ENCODE results near the gene ASPN. TPM values are rescaled to one million over a fixed set of nuclear protein-coding genes. Genes with fewer than 3 reads are reported as not detected.

The ASPN gene
- total RNA-seq, 1 experiment from 2014 or later: 0.26 TPM

DNA sequence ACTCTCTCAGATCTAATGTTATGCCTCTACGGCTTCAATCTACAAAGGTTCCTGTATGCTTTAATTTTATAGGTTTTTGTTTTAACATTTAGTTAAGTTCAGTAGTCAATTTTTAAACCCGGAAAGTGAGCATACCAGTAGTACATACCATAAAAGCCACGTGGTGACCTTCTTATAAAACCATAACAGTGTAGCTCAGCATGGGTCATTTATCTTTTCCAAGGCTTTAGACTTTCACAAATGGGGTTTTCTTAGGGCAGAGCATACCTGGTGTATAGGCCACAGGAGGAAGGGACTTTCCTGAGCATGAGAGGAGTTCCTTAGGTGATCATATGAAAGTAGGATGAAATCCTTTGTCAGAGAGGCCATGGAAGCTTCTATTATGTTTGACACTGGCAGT, 30.3 kb upstream of the ASPN start:
- Histone ChIP-seq H3K36me3 (ENCODE audit: insufficient read depth, low read length, poor library complexity, severe bottlenecking) (no peaks in the 10 kb centered on the region), H3K9me3 (ENCODE audit: low read depth, low read length, poor library complexity, severe bottlenecking) (no peaks in the 10 kb centered on the region), H3K4me1 (ENCODE audit: insufficient read depth, low read length, poor library complexity, severe bottlenecking) (no peaks in the 10 kb centered on the region), H3K4me3 (ENCODE audit: low read depth, low read length, poor library complexity, severe bottlenecking) (no peak overlapping the region), H3K27me3 (replicated peaks; ENCODE audit: insufficient read depth, low read depth, low read length, poor library complexity) (no peaks in the 10 kb centered on the region), H3K27ac (ENCODE audit: low read depth, low read length, poor library complexity, severe bottlenecking) (no peak overlapping the region)
- TF ChIP-seq, protein P1, sequence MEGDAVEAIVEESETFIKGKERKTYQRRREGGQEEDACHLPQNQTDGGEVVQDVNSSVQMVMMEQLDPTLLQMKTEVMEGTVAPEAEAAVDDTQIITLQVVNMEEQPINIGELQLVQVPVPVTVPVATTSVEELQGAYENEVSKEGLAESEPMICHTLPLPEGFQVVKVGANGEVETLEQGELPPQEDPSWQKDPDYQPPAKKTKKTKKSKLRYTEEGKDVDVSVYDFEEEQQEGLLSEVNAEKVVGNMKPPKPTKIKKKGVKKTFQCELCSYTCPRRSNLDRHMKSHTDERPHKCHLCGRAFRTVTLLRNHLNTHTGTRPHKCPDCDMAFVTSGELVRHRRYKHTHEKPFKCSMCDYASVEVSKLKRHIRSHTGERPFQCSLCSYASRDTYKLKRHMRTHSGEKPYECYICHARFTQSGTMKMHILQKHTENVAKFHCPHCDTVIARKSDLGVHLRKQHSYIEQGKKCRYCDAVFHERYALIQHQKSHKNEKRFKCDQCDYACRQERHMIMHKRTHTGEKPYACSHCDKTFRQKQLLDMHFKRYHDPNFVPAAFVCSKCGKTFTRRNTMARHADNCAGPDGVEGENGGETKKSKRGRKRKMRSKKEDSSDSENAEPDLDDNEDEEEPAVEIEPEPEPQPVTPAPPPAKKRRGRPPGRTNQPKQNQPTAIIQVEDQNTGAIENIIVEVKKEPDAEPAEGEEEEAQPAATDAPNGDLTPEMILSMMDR (conservative IDR thresholded peaks at IDR 0.05; ENCODE audit: low read depth, low read length): no peak
- TF ChIP-seq EZH2 (IDR thresholded peaks at IDR 0.05; ENCODE audit: borderline replicate concordance, low read depth, low read length, poor library complexity, severe bottlenecking): no peak
- intact Hi-C loops (cut with micrococcal nuclease; ENCODE audit: unreplicated experiment): no loop called here
- CTCF ChIA-PET: no interaction called here
- no peak for DNase-seq (ENCODE audit: low spot score)
- POLR2A ChIA-PET (ENCODE audit: low non-redundant PET): no interaction called here
- BruUV-seq (replicated peaks): no TSS peak

DNA sequence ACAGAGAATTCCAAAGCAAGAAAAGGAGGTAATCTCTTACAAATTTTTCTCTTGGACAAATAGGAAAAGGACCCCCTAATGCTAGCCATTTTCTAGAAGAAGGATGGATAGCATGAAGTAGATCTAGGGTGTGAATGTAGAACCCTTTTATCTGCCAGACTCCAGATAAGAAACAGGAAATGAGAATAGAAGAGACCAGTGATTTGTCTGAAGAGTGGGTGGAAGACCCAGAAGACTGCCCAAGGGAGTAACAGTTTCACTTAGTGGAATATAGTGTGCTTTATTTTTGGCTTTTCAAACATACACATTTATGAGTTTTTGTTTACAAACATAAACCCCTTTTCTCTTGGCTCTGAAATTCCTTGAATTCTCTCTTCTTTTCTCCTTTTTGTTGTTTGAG, 28.4 kb upstream of the ASPN start:
- CTCF ChIA-PET: no interaction called here
- Histone ChIP-seq H3K36me3 (ENCODE audit: insufficient read depth, low read length, poor library complexity, severe bottlenecking) (no peaks in the 10 kb centered on the region), H3K4me3 (ENCODE audit: low read depth, low read length, poor library complexity, severe bottlenecking) (no peak overlapping the region), H3K27ac (ENCODE audit: low read depth, low read length, poor library complexity, severe bottlenecking) (no peak overlapping the region), H3K4me1 (ENCODE audit: insufficient read depth, low read length, poor library complexity, severe bottlenecking) (no peaks in the 10 kb centered on the region), H3K27me3 (replicated peaks; ENCODE audit: insufficient read depth, low read depth, low read length, poor library complexity) (no peaks in the 10 kb centered on the region), H3K9me3 (ENCODE audit: low read depth, low read length, poor library complexity, severe bottlenecking) (no peaks in the 10 kb centered on the region)
- POLR2A ChIA-PET (ENCODE audit: low non-redundant PET): no interaction called here
- no TSS peak for BruUV-seq (replicated peaks)
- intact Hi-C loops (cut with micrococcal nuclease; ENCODE audit: unreplicated experiment): no loop called here
- no peak for DNase-seq (ENCODE audit: low spot score)
- TF ChIP-seq, protein P1 (conservative IDR thresholded peaks at IDR 0.05; ENCODE audit: low read depth, low read length): no peak
- no peak for TF ChIP-seq EZH2 (IDR thresholded peaks at IDR 0.05; ENCODE audit: borderline replicate concordance, low read depth, low read length, poor library complexity, severe bottlenecking)

DNA sequence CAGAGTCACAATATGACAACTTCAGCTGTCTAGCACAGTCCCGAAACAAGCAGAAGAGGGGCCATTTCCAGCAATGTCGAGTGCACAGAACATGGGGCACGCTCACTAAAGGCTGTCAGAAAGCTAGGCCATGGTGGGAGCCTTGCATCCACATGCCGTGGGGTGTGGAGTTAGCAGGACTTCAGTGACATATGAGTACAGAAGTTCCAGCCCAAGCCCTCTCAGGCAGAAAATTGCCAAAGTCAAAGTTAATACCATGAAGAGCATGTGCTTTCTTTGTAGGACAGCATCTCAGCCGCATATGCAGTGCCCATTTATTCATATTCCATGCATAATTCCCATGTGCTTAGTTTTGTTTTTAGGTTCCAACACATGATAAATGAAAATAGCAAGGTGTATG, 26.7 kb upstream of the ASPN start:
- Histone ChIP-seq H3K27ac (ENCODE audit: low read depth, low read length, poor library complexity, severe bottlenecking) (no peak overlapping the region), H3K4me1 (ENCODE audit: insufficient read depth, low read length, poor library complexity, severe bottlenecking) (no peaks in the 10 kb centered on the region), H3K27me3 (replicated peaks; ENCODE audit: insufficient read depth, low read depth, low read length, poor library complexity) (no peaks in the 10 kb centered on the region), H3K9me3 (ENCODE audit: low read depth, low read length, poor library complexity, severe bottlenecking) (no peaks in the 10 kb centered on the region), H3K36me3 (ENCODE audit: insufficient read depth, low read length, poor library complexity, severe bottlenecking) (no peaks in the 10 kb centered on the region), H3K4me3 (ENCODE audit: low read depth, low read length, poor library complexity, severe bottlenecking) (no peak overlapping the region)
- ChIA-PET CTCF (no interaction called here), POLR2A (ENCODE audit: low non-redundant PET) (no interaction called here)
- intact Hi-C loops (cut with micrococcal nuclease; ENCODE audit: unreplicated experiment): no loop called here
- DNase-seq (ENCODE audit: low spot score): no peak
- no TSS peak for BruUV-seq (replicated peaks)
- TF ChIP-seq, protein P1 (conservative IDR thresholded peaks at IDR 0.05; ENCODE audit: low read depth, low read length): no peak
- no peak for TF ChIP-seq EZH2 (IDR thresholded peaks at IDR 0.05; ENCODE audit: borderline replicate concordance, low read depth, low read length, poor library complexity, severe bottlenecking)

All from A673 (cell line).